GM12878 (cell line): ENCODE results near the gene LMX1B. TPM values are rescaled to one million over a fixed set of nuclear protein-coding genes. Genes with fewer than 3 reads are reported as not detected.

Experiments used
- ATAC-seq: fragments of 200-7000 bp; cut with Tn5 transposase; 3 replicates; pipeline ENCODE4 v1.9.1; 2020; ENCODE audit warnings: mild to moderate bottlenecking, moderate library complexity
- BruUV-seq: library from RNA; stranded (reverse); fragments of 400-500 nt; replicated peaks from 2 replicates; lab custom pipeline; 2021; lab: Mats Ljungman, UMichigan
- CTCF ChIA-PET: fragments of 300-600 bp; sonication (Branson Sonifier 250); formaldehyde crosslinking; extraction: SDS; loops from one replicate; lab custom pipeline; 2021; ENCODE audit warnings: inconsistent platforms; lab: Yijun Ruan, JAX
- POLR2A ChIA-PET: fragments of 350-600 bp; formaldehyde crosslinking; extraction: SDS; loops from one replicate; lab custom pipeline; 2021; ENCODE audit warnings: inconsistent platforms; lab: Charles Lee
- RAD21 ChIA-PET: fragments of 300-600 bp; sonication (Branson Sonifier 250); formaldehyde crosslinking; loops from one replicate; lab custom pipeline; 2023; ENCODE audit warnings: antibody characterized with exemption; ENCODE audit not compliant: unreplicated experiment; lab: Charles Lee
- SMC1A ChIA-PET: fragments of 300-600 bp; sonication (Branson Sonifier 250); formaldehyde crosslinking; loops from one replicate; lab custom pipeline; 2023; ENCODE audit not compliant: unreplicated experiment, uncharacterized antibody; lab: Charles Lee
- DNase-seq: peaks from one replicate; pipeline ENCODE4 v3.0.0-alpha.2; 2011; ENCODE audit warnings: low read depth, low spot score
- FAIRE-seq: peaks from 3 replicates; lab custom pipeline; 2011; peaks lifted over from hg19 to GRCh38; lab: Jason Lieb, UNC
- H2AFZ ChIP-seq: 2 replicates; pipeline ENCODE4 v1.6.0; 2011; ENCODE audit warnings: low read depth, low read length, control low read depth; ENCODE audit not compliant: control insufficient read depth
- H3K27ac ChIP-seq: 2 replicates; pipeline ENCODE4 v1.5.1; 2011; ENCODE audit warnings: control low read depth; ENCODE audit not compliant: control insufficient read depth, insufficient read depth
- H3K27me3 ChIP-seq, 2 experiments: replicated peaks in 1 of 2; 2 replicates each; pipeline versions ENCODE4 v1.6.0 to v1.6.1; 2011; ENCODE audit warnings: low read length in 1 of 2; ENCODE audit not compliant: control insufficient read depth in 2 of 2, insufficient read depth in 2 of 2
- H3K36me3 ChIP-seq, 2 experiments: 2 replicates each; pipeline ENCODE4 v1.5.1; 2011; ENCODE audit warnings: low read length in 1 of 2; ENCODE audit not compliant: control insufficient read depth in 2 of 2, insufficient read depth in 2 of 2
- H3K4me1 ChIP-seq: 2 replicates; pipeline ENCODE4 v1.6.1; 2011; ENCODE audit warnings: mild to moderate bottlenecking, low read length, moderate library complexity, mixed read lengths; ENCODE audit not compliant: control insufficient read depth, insufficient read depth
- H3K4me2 ChIP-seq: 2 replicates; pipeline ENCODE4 v1.6.0; 2011; ENCODE audit warnings: control low read depth; ENCODE audit not compliant: control insufficient read depth, insufficient read depth
- H3K4me3 ChIP-seq: fragments of 200-600 bp; sonication (generic); 2 replicates; pipeline ENCODE4 v1.5.1; 2016
- H3K79me2 ChIP-seq: 2 replicates; pipeline ENCODE4 v1.6.0; 2011; ENCODE audit warnings: low read length; ENCODE audit not compliant: control insufficient read depth, insufficient read depth
- H3K9ac ChIP-seq: 2 replicates; pipeline ENCODE4 v1.8.0; 2011; ENCODE audit warnings: low read length, control low read depth, mixed read lengths; ENCODE audit not compliant: control insufficient read depth, insufficient read depth
- H3K9me3 ChIP-seq: replicated peaks from 3 replicates; pipeline ENCODE4 v1.5.1; 2011; ENCODE audit warnings: mild to moderate bottlenecking, low read length; ENCODE audit not compliant: control insufficient read depth, insufficient read depth
- H4K20me1 ChIP-seq: 2 replicates; pipeline ENCODE4 v1.6.0; 2011; ENCODE audit not compliant: control insufficient read depth, insufficient read depth
- ATF2 ChIP-seq: IDR thresholded peaks from 2 replicates; pipeline ENCODE4 v1.6.1; 2012; ENCODE audit warnings: low read length, inconsistent platforms
- CEBPB ChIP-seq, 2 experiments: fragments of 150-350 bp in 1 of 2; IDR thresholded peaks; 2 replicates each; pipeline ENCODE4 v1.6.1; 2012 to 2014; ENCODE audit warnings: low read depth in 2 of 2, low read length in 2 of 2, borderline replicate concordance in 1 of 2, inconsistent platforms in 1 of 2
- CREB1 ChIP-seq: IDR thresholded peaks from 2 replicates; pipeline ENCODE4 v1.6.1; 2012; ENCODE audit warnings: low read depth, mild to moderate bottlenecking, inconsistent platforms
- IKZF2 ChIP-seq, 2 experiments: fragments of 450-650 bp; IDR thresholded peaks; 2 replicates each; pipeline ENCODE4 v1.6.1; 2017; ENCODE audit warnings: mild to moderate bottlenecking in 2 of 2, moderate library complexity in 2 of 2
- KLF5 ChIP-seq: fragments of 450-650 bp; IDR thresholded peaks from 2 replicates; pipeline ENCODE4 v1.6.1; 2014; ENCODE audit warnings: mild to moderate bottlenecking; ENCODE audit not compliant: partially characterized antibody
- SUPT20H ChIP-seq: IDR thresholded peaks from 2 replicates; pipeline ENCODE4 v1.6.1; 2011; ENCODE audit warnings: low read depth, mild to moderate bottlenecking, low read length, moderate library complexity, borderline replicate concordance; ENCODE audit not compliant: control insufficient read depth
- WGBS: methylation state at CpG from one replicate; pipeline ENCODE4 v1.1.6; 2016; ENCODE audit warnings: low lambda C conversion rate; ENCODE audit not compliant: insufficient replicate concordance, insufficient coverage; ENCODE audit errors: missing lambda C conversion rate; 5-methylcytosine and 5-hydroxymethylcytosine counted together
- in situ Hi-C: fragments of 300-500 bp; cut with MboI; formaldehyde crosslinking; loops from 9 replicates; pipeline ENCODE4 v1.14.3; 2018; ENCODE audit warnings: mixed read lengths
- intact Hi-C: fragments of 100-400 bp; cut with micrococcal nuclease; formaldehyde crosslinking; loops from one replicate; pipeline ENCODE4 v1.14.2; 2022; ENCODE audit not compliant: unreplicated experiment
- polyA plus RNA-seq, 11 experiments: library from polyadenylated mRNA; depleted of rRNA in 4 of 11; unstranded in 6 of 11; stranded (reverse) in 5 of 11; fragments of >200 nt; fragmentation: Nextera tagmentation in 4 of 11; fragmentation: Illumina TruSeq in 1 of 11; extraction: Ambion mirVana in 4 of 11; extraction: Trizol in 1 of 11; gene quantifications; 1 replicate in 1 of 11; 2 replicates in 10 of 11; pipeline versions ENCODE4 v1.2.1 to v1.2.3, GENCODE V29; 2011 to 2016; ENCODE audit warnings: inconsistent platforms in 2 of 11, missing spikeins in 2 of 11, low read depth in 1 of 11
- total RNA-seq, 4 experiments: library from RNA; depleted of rRNA in 3 of 4; stranded (reverse); fragments of >200 nt in 3 of 4; fragmentation: Illumina TruSeq in 1 of 4; extraction: Trizol in 1 of 4; gene quantifications; 2 replicates each; pipeline versions ENCODE4 v1.2.1 to v1.2.3, GENCODE V29; 2013 to 2021
- TF ChIP-seq, protein P1 (sequence below): fragments of 450-650 bp; IDR thresholded peaks from 2 replicates; pipeline ENCODE4 v1.6.1; 2016; ENCODE audit warnings: mild to moderate bottlenecking
- TF ChIP-seq, protein P2 (sequence below): fragments of 450-650 bp; formaldehyde crosslinking; IDR thresholded peaks from 2 replicates; pipeline ENCODE4 v1.4.0; 2022; ENCODE audit warnings: mild to moderate bottlenecking, moderate library complexity
- TF ChIP-seq, protein P3 (sequence below): IDR thresholded peaks from 2 replicates; pipeline ENCODE4 v1.6.1; 2011; ENCODE audit warnings: low read depth, mild to moderate bottlenecking, low read length, moderate library complexity, borderline replicate concordance; ENCODE audit errors: extremely low read depth
- TF ChIP-seq, protein P4 (sequence below): fragments of 450-650 bp; IDR thresholded peaks from 2 replicates; pipeline ENCODE4 v1.6.1; 2018; ENCODE audit warnings: borderline replicate concordance, mild to moderate bottlenecking; ENCODE audit not compliant: partially characterized antibody

LMX1B gene
- total and polyA plus RNA-seq, 10 of the 15 experiments (the other 5 are each of a cell fraction or from before 2014, with no cell fraction given) = not detected

DNA sequence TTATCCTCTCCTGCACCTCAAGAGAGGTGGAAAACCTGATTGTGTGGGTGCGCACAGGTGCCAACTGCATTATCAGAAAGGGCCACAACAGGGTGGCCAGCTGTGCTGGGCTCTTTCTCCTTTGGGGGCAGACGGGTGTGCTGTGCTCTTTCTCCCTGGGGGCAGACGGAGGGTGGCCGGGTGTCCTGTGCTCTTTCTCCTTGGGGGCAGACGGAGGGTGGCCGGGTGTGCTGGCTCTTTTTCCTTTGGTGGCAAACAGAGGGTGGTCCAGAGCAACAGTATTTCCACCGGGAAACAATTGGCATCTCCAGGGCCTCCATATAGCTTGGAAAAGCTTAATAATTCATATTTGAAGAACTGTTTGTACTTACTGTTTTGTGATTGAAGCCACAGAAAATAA is 6.8 kb downstream of the LMX1B start (continued):
- TF ChIP-seq, protein P1, sequence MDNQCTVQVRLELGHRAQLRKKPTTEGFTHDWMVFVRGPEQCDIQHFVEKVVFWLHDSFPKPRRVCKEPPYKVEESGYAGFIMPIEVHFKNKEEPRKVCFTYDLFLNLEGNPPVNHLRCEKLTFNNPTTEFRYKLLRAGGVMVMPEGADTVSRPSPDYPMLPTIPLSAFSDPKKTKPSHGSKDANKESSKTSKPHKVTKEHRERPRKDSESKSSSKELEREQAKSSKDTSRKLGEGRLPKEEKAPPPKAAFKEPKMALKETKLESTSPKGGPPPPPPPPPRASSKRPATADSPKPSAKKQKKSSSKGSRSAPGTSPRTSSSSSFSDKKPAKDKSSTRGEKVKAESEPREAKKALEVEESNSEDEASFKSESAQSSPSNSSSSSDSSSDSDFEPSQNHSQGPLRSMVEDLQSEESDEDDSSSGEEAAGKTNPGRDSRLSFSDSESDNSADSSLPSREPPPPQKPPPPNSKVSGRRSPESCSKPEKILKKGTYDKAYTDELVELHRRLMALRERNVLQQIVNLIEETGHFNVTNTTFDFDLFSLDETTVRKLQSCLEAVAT = no peak
- TF ChIP-seq IKZF2 (IDR thresholded peaks at IDR 0.05) (no peak), KLF5 (no peak)
- TF ChIP-seq, protein P2, sequence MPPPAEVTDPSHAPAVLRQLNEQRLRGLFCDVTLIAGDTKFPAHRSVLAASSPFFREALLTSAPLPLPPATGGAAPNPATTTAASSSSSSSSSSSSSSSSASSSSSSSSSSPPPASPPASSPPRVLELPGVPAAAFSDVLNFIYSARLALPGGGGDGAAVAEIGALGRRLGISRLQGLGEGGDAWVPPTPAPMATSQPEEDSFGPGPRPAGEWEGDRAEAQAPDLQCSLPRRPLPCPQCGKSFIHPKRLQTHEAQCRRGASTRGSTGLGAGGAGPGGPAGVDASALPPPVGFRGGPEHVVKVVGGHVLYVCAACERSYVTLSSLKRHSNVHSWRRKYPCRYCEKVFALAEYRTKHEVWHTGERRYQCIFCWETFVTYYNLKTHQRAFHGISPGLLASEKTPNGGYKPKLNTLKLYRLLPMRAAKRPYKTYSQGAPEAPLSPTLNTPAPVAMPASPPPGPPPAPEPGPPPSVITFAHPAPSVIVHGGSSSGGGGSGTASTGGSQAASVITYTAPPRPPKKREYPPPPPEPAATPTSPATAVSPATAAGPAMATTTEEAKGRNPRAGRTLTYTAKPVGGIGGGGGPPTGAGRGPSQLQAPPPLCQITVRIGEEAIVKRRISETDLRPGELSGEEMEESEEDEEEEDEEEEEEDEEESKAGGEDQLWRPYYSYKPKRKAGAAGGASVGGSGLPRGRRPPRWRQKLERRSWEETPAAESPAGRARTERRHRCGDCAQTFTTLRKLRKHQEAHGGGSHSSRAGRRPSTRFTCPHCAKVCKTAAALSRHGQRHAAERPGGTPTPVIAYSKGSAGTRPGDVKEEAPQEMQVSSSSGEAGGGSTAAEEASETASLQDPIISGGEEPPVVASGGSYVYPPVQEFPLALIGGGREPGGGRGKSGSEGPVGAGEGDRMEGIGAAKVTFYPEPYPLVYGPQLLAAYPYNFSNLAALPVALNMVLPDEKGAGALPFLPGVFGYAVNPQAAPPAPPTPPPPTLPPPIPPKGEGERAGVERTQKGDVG = no peak
- TF ChIP-seq, protein P3, sequence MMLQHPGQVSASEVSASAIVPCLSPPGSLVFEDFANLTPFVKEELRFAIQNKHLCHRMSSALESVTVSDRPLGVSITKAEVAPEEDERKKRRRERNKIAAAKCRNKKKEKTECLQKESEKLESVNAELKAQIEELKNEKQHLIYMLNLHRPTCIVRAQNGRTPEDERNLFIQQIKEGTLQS = no peak

DNA sequence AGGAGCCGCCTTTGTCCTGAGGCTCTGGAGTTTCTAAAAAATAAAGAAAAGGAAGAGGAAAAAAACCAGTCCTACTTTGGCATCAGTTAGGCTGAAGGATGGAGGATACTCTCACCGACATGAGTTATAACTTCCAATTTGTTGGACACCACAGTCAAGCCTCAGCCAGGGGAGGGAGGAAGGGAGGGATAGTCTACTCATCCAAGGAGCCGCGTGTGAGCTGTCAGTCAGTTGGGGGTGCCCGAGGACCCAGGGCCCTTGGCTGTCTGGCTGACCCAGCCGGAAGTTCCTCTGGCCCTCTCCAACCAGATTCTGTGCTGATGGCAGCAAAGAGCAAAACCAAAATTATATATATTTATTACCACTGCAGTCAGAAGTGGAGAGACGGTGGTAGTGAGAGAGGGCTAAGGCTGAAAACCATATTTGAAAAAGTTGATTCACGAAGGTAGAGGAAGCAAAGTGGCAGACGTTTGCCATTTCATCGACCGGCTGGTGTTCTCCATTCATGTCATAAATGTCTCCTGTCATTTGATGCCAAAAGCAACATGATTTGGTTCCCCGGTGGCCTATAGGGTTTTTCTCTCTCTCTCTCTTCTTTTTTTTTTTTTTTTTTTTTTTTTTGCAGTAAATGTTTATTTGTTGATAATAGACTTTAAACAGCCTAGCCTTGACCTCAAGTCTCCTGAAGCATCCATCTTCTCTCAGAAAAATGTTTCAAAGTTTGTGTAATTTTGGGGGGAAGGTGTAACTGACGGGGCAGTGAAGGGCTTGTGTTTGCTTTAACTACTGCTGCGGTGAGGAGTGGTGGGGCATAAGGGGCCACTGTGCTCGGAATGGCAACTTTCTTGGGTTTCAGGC is 7.6 kb downstream of the LMX1B start:
- no peaks in the 10 kb centered on the region for H3K4me1 ChIP-seq
- intact Hi-C loops = no loop called here
- in situ Hi-C loops = no loop called here
- H3K4me2 ChIP-seq = no peak overlapping the region
- BruUV-seq = no TSS peak
- RAD21 ChIA-PET = no interaction called here
- H3K36me3 ChIP-seq = no peaks in the 10 kb centered on the region
- no peak overlapping the region for H3K27ac ChIP-seq
- 5% methylated on average over 15 of the region's 15 CpGs for WGBS
- H3K9me3 ChIP-seq = no peaks in the 10 kb centered on the region
- POLR2A ChIA-PET = no interaction called here
- peaks cover 28 to 50% of the 10 kb centered on the region in 2 experiments for H3K27me3 ChIP-seq
- no peaks in the 10 kb centered on the region for H3K79me2 ChIP-seq
- H3K9ac ChIP-seq = no peak overlapping the region
- SMC1A ChIA-PET = no interaction called here
- FAIRE-seq (no peak), DNase-seq (no peak), ATAC-seq (no peak)
- H2AFZ ChIP-seq = no peak overlapping the region
- no peaks in the 10 kb centered on the region for H4K20me1 ChIP-seq
- CTCF ChIA-PET = no interaction called here
- no peak overlapping the region for H3K4me3 ChIP-seq
- TF ChIP-seq CEBPB (IDR thresholded peaks at IDR 0.05; ENCODE audit: borderline replicate concordance in 1 of 2, low read depth in 2 of 2, low read length in 2 of 2) (no peak), SUPT20H (no peak), CREB1 (no peak), ATF2 (no peak)
- TF ChIP-seq, protein P4, sequence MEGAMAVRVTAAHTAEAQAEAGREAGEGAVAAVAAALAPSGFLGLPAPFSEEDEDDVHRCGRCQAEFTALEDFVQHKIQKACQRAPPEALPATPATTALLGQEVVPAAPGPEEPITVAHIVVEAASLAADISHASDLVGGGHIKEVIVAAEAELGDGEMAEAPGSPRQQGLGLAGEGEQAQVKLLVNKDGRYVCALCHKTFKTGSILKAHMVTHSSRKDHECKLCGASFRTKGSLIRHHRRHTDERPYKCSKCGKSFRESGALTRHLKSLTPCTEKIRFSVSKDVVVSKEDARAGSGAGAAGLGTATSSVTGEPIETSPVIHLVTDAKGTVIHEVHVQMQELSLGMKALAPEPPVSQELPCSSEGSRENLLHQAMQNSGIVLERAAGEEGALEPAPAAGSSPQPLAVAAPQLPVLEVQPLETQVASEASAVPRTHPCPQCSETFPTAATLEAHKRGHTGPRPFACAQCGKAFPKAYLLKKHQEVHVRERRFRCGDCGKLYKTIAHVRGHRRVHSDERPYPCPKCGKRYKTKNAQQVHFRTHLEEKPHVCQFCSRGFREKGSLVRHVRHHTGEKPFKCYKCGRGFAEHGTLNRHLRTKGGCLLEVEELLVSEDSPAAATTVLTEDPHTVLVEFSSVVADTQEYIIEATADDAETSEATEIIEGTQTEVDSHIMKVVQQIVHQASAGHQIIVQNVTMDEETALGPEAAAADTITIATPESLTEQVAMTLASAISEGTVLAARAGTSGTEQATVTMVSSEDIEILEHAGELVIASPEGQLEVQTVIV = no peak
